Tibial nerve (tissue), 4 donors: ENCODE data around the gene SMAD1. TPM values are rescaled to one million over a fixed set of nuclear protein-coding genes. Genes with fewer than 3 reads are reported as not detected.
"Not testable (repeated sequence)": the region's sequence is repeated elsewhere in the genome, so short reads cannot be mapped to it uniquely, and the experiment has no call there.

ENCODE experiments used
- DNase-seq, 2 donors: peaks; one replicate each; pipeline ENCODE4 v3.0.0-alpha.2; 2019; ENCODE audit warnings: low spot score in 2 of 2
- H3K27ac ChIP-seq, 4 donors: fragments of 200-600 bp; sonication (generic) in 3 of 4; one replicate each; pipeline ENCODE4 v1.5.1; 2017 to 2019; ENCODE audit warnings: mild to moderate bottlenecking in 1 of 4
- H3K27me3 ChIP-seq, 2 donors: fragments of 200-600 bp; sonication (generic) in 1 of 2; one replicate each; pipeline versions ENCODE4 v1.5.1 to v1.6.0; 2017 to 2019
- H3K36me3 ChIP-seq, 3 donors: fragments of 200-600 bp; sonication (generic); one replicate each; pipeline ENCODE4 v1.5.1; 2018 to 2019
- H3K4me1 ChIP-seq, 4 donors: fragments of 200-600 bp; sonication (generic) in 3 of 4; one replicate each; pipeline ENCODE4 v1.5.1; 2017 to 2019
- H3K4me3 ChIP-seq, 4 donors: fragments of 200-600 bp; sonication (generic) in 3 of 4; one replicate each; pipeline ENCODE4 v1.5.1; 2017 to 2019; ENCODE audit warnings: mild to moderate bottlenecking in 1 of 4, moderate library complexity in 1 of 4
- H3K9me3 ChIP-seq, 4 donors: fragments of 200-600 bp; sonication (generic) in 3 of 4; one replicate each; pipeline ENCODE4 v1.5.1; 2017 to 2019
- EP300 ChIP-seq, 2 donors: sonication (generic); formaldehyde crosslinking; IDR thresholded peaks; one replicate each; pipeline ENCODE4 v1.6.1; 2017; ENCODE audit warnings: antibody characterized with exemption in 2 of 2, mild to moderate bottlenecking in 1 of 2
- POLR2A ChIP-seq, 2 donors: fragments of 450-650 bp; IDR thresholded peaks; one replicate each; pipeline ENCODE4 v1.6.1; 2017; ENCODE audit warnings: antibody characterized with exemption in 2 of 2, mild to moderate bottlenecking in 2 of 2, moderate library complexity in 2 of 2
- WGBS, 2 donors: methylation state at CpG; one replicate each; pipeline ENCODE4 v1.1.5; 2018; 5-methylcytosine and 5-hydroxymethylcytosine counted together
- total RNA-seq, 4 donors: library from RNA; depleted of rRNA; stranded (reverse); fragments of >200 nt; gene quantifications; one replicate each; pipeline ENCODE4 v1.1.0, GENCODE V29; 2016
- TF ChIP-seq, protein P1 (sequence below), 5 experiments: fragments of 200-600 bp in 3 of 5; fragments of 450-650 bp in 2 of 5; sonication (generic) in 3 of 5; IDR thresholded peaks; one replicate each; pipeline ENCODE4 v1.5.1; 2016 to 2019; ENCODE audit warnings: antibody characterized with exemption in 5 of 5, mild to moderate bottlenecking in 3 of 5, moderate library complexity in 2 of 5

The SMAD1 gene
- total RNA-seq, 4 donors from 2014 or later: 23.8 to 48.6 (median 34.9) TPM

DNA sequence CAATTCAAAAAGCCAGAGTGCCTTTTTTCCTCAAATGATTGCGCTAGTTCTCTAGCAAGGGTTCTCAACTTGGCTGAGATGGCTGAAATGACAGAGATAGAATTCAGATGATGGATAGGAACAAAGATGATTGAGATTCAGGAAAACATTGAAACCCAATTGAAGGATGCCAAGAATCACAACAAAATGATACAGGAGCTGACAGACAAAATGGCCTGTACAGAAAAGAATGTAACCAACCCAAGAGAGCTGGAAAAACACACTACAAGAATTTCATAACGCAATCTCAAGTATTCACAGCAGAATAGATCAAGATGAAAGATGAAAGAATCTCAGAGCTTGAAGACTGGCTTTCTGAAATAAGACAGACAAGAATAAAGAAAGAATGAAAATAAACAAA lies 85.9 kb downstream of the SMAD1 start:
- H3K9me3 ChIP-seq: no peaks in the 10 kb centered on the region
- TF ChIP-seq POLR2A (IDR thresholded peaks at IDR 0.05): no peak
- TF ChIP-seq, protein P1, sequence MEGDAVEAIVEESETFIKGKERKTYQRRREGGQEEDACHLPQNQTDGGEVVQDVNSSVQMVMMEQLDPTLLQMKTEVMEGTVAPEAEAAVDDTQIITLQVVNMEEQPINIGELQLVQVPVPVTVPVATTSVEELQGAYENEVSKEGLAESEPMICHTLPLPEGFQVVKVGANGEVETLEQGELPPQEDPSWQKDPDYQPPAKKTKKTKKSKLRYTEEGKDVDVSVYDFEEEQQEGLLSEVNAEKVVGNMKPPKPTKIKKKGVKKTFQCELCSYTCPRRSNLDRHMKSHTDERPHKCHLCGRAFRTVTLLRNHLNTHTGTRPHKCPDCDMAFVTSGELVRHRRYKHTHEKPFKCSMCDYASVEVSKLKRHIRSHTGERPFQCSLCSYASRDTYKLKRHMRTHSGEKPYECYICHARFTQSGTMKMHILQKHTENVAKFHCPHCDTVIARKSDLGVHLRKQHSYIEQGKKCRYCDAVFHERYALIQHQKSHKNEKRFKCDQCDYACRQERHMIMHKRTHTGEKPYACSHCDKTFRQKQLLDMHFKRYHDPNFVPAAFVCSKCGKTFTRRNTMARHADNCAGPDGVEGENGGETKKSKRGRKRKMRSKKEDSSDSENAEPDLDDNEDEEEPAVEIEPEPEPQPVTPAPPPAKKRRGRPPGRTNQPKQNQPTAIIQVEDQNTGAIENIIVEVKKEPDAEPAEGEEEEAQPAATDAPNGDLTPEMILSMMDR (IDR thresholded peaks at IDR 0.05): no peak
- TF ChIP-seq EP300 (IDR thresholded peaks at IDR 0.05): no peak
- no peak overlapping the region for H3K4me3 ChIP-seq
- 84 to 97% methylated on average over 2 of the region's 2 CpGs for WGBS, 2 donors
- no peak for DNase-seq
- H3K27me3 ChIP-seq: no peaks in the 10 kb centered on the region
- no peak overlapping the region for H3K27ac ChIP-seq
- H3K36me3 ChIP-seq: no peaks in the 10 kb centered on the region
- H3K4me1 ChIP-seq: no peaks in the 10 kb centered on the region

DNA sequence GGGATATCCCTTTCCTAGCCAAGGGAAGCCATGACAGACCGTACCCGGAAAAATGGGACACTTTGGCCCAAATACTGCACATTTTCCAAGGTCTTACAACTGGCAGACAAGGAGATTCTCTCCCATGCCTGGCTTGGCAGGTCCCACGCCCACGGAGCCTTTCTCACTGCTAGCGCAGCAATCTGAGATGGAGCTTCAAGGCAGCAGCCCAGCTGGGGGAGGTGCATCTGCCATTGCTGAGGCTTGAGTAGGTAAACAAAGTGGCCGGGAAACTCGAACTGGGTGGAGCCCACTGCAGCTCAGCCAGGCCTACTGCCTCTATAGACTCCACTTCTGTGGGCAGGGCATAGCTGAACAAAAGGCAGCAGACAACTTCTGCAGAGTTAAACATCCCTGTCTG lies 92.9 kb downstream of the SMAD1 start:
- H3K36me3 ChIP-seq, H3K4me1 ChIP-seq, DNase-seq, H3K4me3 ChIP-seq, H3K27me3 ChIP-seq, H3K27ac ChIP-seq, H3K9me3 ChIP-seq: not testable (repeated sequence)
- 87 to 90% methylated on average over 5 to 7 of the region's 7 CpGs for whole genome bisulfite sequencing, 2 donors

DNA sequence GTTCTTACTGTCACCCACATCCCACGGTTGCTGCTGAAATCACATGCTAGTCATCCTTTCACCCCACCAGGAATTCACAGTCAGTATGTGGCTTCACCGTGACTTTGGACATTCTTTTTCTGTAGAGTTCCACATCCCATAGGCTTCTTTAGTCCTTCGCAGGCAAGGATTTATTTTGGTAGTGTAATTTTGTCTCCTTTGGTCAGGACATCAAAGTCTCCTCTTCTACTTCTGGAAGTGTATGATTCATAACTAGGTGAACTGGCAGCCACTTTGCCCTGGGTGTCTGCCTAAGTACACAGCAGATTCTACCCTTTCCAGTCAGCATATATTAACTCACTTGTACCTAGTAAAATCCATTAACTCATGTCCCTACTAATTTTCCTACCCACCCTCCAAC lies 99.3 kb downstream of the SMAD1 start:
- Histone ChIP-seq H3K4me3 (no peak overlapping the region), H3K36me3 (no peaks in the 10 kb centered on the region), H3K27me3 (no peaks in the 10 kb centered on the region), H3K9me3 (peaks cover 0 to 9% (median 0%) of the 10 kb centered on the region in 4 donors), H3K27ac (no peak overlapping the region), H3K4me1 (no peaks in the 10 kb centered on the region)
- 84 to 85% methylated on average over 3 of the region's 3 CpGs for WGBS, 2 donors
- no peak for DNase-seq
- TF ChIP-seq, protein P1 (IDR thresholded peaks at IDR 0.05): no peak
- no peak for TF ChIP-seq POLR2A (IDR thresholded peaks at IDR 0.05)
- TF ChIP-seq EP300 (IDR thresholded peaks at IDR 0.05): no peak

DNA sequence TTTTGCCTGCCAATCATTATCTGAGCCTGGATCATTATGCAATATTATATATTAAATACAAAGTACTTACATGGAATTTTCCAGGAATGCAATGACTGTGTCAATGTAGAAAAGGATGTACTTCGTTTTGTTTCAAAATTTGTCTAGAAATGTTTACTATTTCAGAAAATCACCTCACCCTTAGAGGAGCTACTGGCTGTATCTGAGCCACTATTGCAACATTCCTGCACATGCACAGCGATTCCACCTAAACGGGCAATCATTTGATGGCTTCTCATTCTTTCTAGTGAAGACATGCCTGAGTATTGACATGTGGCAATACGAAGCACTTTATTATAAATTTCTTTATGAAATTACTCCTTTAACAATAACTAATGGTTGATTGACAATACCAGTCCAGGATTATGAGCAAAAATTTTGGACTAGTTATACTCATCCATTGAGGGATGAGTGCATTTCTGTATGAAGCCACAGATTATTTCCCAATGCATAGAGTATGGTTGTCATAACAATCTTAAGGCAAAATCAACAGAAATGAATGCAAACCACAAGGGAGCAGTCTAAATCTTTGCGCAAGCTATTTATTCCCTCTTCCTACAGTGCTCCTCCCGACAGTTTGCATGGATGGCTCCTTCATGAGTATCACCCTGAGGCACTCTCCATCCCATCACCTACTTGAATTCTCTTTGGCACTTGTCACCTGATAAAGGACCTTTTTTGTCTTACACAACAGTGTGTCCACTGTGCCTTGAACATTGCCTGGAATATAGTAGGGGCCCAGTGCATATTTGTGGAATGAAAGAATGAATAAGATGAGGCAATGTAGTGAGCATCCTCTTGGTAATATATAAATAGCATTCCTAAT lies 101.8 kb downstream of the SMAD1 start:
- no peaks in the 10 kb centered on the region for H3K4me1 ChIP-seq
- no peak for TF ChIP-seq EP300 (IDR thresholded peaks at IDR 0.05)
- TF ChIP-seq POLR2A (IDR thresholded peaks at IDR 0.05): no peak
- TF ChIP-seq, protein P1 (IDR thresholded peaks at IDR 0.05): no peak
- no peak overlapping the region for H3K4me3 ChIP-seq
- H3K27me3 ChIP-seq: no peaks in the 10 kb centered on the region
- no peaks in the 10 kb centered on the region for H3K36me3 ChIP-seq
- WGBS, 2 donors: 74 to 81% methylated on average over 6 of the region's 6 CpGs
- DNase-seq: no peak
- no peak overlapping the region for H3K27ac ChIP-seq
- peaks cover 0 to 9% (median 0%) of the 10 kb centered on the region in 4 donors for H3K9me3 ChIP-seq

DNA sequence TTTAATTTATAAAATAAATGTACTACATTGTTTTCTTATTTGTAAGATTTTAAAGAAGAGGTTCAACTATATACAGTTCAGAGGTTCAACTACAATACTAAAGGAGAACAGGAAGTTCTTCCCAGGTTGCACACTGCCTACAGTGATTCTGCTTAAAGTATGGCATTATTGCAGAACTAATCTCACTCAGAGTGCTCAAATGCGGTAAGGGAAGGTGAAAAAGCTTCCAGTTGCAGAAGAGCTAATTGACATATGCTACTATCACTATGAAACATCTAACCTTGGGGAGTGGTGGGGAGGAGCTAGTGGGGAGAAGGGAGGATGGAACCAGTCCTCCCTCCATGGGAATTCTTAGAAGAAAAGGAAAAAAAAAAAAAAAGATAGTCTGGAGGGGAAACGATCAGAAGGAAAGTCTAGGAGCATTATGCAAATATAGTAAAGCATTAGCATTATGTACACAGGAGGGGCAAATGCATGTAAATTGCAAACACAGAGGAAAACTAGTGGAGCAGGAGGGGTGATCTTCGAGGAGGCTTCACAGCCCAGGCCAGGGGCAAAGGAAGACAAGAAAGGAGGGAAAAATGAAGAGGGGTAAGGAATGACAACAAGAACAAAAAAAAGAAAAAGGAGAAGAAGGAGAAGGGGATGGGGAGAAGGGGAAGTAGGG lies 105.6 kb downstream of the SMAD1 start:
- no peak for DNase-seq
- H3K27ac ChIP-seq: no peak overlapping the region
- WGBS, 2 donors: 57 to 66% methylated on average over 3 of the region's 3 CpGs
- no peaks in the 10 kb centered on the region for H3K36me3 ChIP-seq
- no peaks in the 10 kb centered on the region for H3K9me3 ChIP-seq
- TF ChIP-seq, protein P1 (IDR thresholded peaks at IDR 0.05): no peak
- TF ChIP-seq POLR2A (IDR thresholded peaks at IDR 0.05) (no peak), EP300 (IDR thresholded peaks at IDR 0.05) (no peak)
- H3K4me3 ChIP-seq: no peak overlapping the region
- no peaks in the 10 kb centered on the region for H3K27me3 ChIP-seq
- no peaks in the 10 kb centered on the region for H3K4me1 ChIP-seq

DNA sequence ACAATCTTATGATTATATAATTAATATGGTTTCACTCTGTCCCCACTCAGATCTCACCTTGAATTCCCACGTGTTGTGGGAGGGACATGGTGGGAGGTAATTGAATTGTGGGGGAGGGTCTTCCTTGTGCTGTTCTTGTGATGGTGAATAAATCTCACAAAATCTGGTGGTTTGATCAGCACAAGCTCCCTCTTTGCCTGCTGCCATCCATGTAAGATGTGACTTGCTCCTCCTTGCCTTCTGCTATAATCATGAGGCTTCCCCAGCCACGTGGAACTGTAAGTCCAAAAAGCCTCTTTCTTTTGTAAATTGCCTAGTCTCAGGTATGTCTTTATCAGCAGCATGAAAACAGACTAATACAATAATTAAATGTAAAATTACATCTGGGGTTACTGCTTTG lies 107.7 kb downstream of the SMAD1 start:
- not testable (repeated sequence) for H3K27ac ChIP-seq, H3K27me3 ChIP-seq, H3K4me3 ChIP-seq, H3K36me3 ChIP-seq, H3K9me3 ChIP-seq, H3K4me1 ChIP-seq, DNase-seq
- WGBS, 2 donors: 84 to 86% methylated on average over 2 of the region's 2 CpGs
